K562 (cell line): ENCODE data around the gene HK1.

Experiments used
- ATF3 ChIP-seq, 2 experiments: fragments of 450-650 bp in 1 of 2; sonication (generic) in 1 of 2; formaldehyde crosslinking in 1 of 2; IDR thresholded peaks in 1 of 2; conservative IDR thresholded peaks in 1 of 2; 2 replicates each; pipeline versions ENCODE4 v1.6.1 to v1.8.1; 2016 to 2023; ENCODE audit warnings: mild to moderate bottlenecking in 2 of 2, moderate library complexity in 2 of 2, inconsistent platforms in 1 of 2, missing genetic modification reagents in 1 of 2
- CC2D1A ChIP-seq: fragments of 450-650 bp; IDR thresholded peaks from 2 replicates; pipeline ENCODE4 v1.6.1; 2017; ENCODE audit warnings: mild to moderate bottlenecking
- E2F5 ChIP-seq: sonication (generic); formaldehyde crosslinking; IDR thresholded peaks from 2 replicates; pipeline ENCODE4 v1.8.0; 2022; ENCODE audit warnings: mild to moderate bottlenecking, missing genetic modification reagents
- MAFK ChIP-seq: IDR thresholded peaks from 2 replicates; pipeline ENCODE4 v1.6.1; 2011; ENCODE audit warnings: low read length, improper control_type of control experiment
- MEIS2 ChIP-seq: fragments of 450-650 bp; IDR thresholded peaks from 2 replicates; pipeline ENCODE4 v1.6.1; 2014; ENCODE audit warnings: mild to moderate bottlenecking; ENCODE audit not compliant: partially characterized antibody
- NRF1 ChIP-seq, 2 experiments: fragments of 450-650 bp; IDR thresholded peaks in 1 of 2; conservative IDR thresholded peaks in 1 of 2; 2 replicates each; pipeline ENCODE4 v1.6.1; 2014; ENCODE audit warnings: mild to moderate bottlenecking in 2 of 2
- NUFIP1 ChIP-seq: fragments of 450-650 bp; IDR thresholded peaks from 2 replicates; pipeline ENCODE4 v1.6.1; 2018; ENCODE audit not compliant: partially characterized antibody
- PBX2 ChIP-seq, 2 experiments: IDR thresholded peaks in 1 of 2; conservative IDR thresholded peaks in 1 of 2; 2 replicates each; pipeline ENCODE4 v1.6.1; 2016; ENCODE audit warnings: low read depth in 2 of 2, mild to moderate bottlenecking in 1 of 2, missing compliant biosample characterization in 1 of 2, missing genetic modification characterization in 1 of 2, moderate library complexity in 1 of 2
- SMAD4 ChIP-seq: fragments of 250-450 bp; sonication (Bioruptor Pico); conservative IDR thresholded peaks from 2 replicates; pipeline ENCODE4 v1.8.0; 2021; ENCODE audit warnings: inconsistent platforms, mild to moderate bottlenecking, moderate library complexity
- SMC3 ChIP-seq: conservative IDR thresholded peaks from 2 replicates; pipeline ENCODE4 v1.6.1; 2011; ENCODE audit warnings: low read depth, low read length, improper control_type of control experiment; ENCODE audit not compliant: insufficient read depth
- ZNF282 ChIP-seq: sonication (generic); formaldehyde crosslinking; IDR thresholded peaks from 2 replicates; pipeline ENCODE4 v1.8.1; 2023; ENCODE audit warnings: missing genetic modification reagents

- TF ChIP-seq PBX2 (CRISPR knock-in tag; IDR thresholded peaks at IDR 0.05; ENCODE audit: low read depth) (no peak), PBX2 (tag; conservative IDR thresholded peaks at IDR 0.05; ENCODE audit: low read depth) (no peak), NUFIP1 (no peak), MAFK (no peak), SMC3 (no peak), ZNF282 (no peak), MEIS2 (no peak), E2F5 (CRISPR knock-in tag) (no peak), ATF3 (IDR thresholded peaks at IDR 0.05) (no peak), ATF3 (CRISPR knock-in tag; conservative IDR thresholded peaks at IDR 0.05) (no peak), CC2D1A (no peak), SMAD4 (no peak), NRF1 (conservative IDR thresholded peaks at IDR 0.05 in 1 of 2, IDR thresholded peaks at IDR 0.05 in 1 of 2) (no peak)
Measured at GRCh38 chr10:69337296-69338132, 59.2 kb downstream of the HK1 start.
